ENCODE results near the gene TESK2. TPM values are rescaled to one million over a fixed set of nuclear protein-coding genes. Genes with fewer than 3 reads are reported as not detected.

TESK2 gene
- total and polyA plus RNA-seq, 4 donors: 3.8 to 8.1 (median 5.0) TPM

GRCh38 chr1:45306905-45307304, 184.1 kb downstream of the TESK2 start:
- H3K27me3 ChIP-seq (ENCODE audit: control insufficient read depth in 1 of 2, insufficient read depth in 2 of 2, low read length in 1 of 2): no peaks in the 10 kb centered on the region
- intact Hi-C loops (cut with DNase I): loop anchor here (10.0 kb wide), 2 partner anchors 102 to 472 kb away; partner anchors contain the start of gene ZSWIM5 (in 1 of the 2)
- H3K4me3 ChIP-seq (ENCODE audit: low read length in 2 of 2): no peak overlapping the region
- no peak for ATAC-seq (ENCODE audit: low FRiP score)
- no peaks in the 10 kb centered on the region for H3K36me3 ChIP-seq (ENCODE audit: control insufficient read depth in 1 of 2, insufficient read depth in 2 of 2, low read length in 1 of 2)
- H3K27ac ChIP-seq (ENCODE audit: low read depth in 1 of 2, low read length in 2 of 2): no peak overlapping the region
- no peaks in the 10 kb centered on the region for H3K4me1 ChIP-seq (ENCODE audit: control insufficient read depth in 1 of 2, insufficient read depth in 2 of 2, low read length in 2 of 2)
- DNase-seq: no peak
- WGBS, 2 donors: 79 to 82% methylated on average over 3 of the region's 3 CpGs
- H3K9me3 ChIP-seq (ENCODE audit: control insufficient read depth, low read length): no peaks in the 10 kb centered on the region

DNA sequence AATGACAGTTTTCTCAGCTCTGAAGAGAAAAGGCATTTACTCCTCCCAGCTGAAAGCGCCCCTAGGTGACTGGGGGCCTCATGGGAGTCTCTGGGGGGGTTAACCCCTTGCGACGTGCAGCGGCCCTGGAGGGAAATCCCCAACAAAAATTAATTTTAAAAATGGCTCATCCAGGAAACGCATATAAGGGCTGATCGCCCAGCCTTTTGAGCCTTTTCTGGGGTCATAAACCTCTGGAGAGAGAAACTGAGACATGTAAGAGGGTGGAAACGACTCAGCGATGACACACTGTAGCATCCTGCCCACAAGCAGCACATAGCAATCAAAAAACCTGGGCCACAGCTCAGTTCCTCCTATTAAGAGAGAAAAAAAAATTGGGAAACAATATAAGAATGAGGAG, 184.6 kb downstream of the TESK2 start:
- ATAC-seq (ENCODE audit: low FRiP score) (no peak), DNase-seq (no peak)
- no peaks in the 10 kb centered on the region for H3K36me3 ChIP-seq (ENCODE audit: control insufficient read depth in 1 of 2, insufficient read depth in 2 of 2, low read length in 1 of 2)
- H3K27me3 ChIP-seq (ENCODE audit: control insufficient read depth in 1 of 2, insufficient read depth in 2 of 2, low read length in 1 of 2): no peaks in the 10 kb centered on the region
- no peaks in the 10 kb centered on the region for H3K9me3 ChIP-seq (ENCODE audit: control insufficient read depth, low read length)
- H3K4me1 ChIP-seq (ENCODE audit: control insufficient read depth in 1 of 2, insufficient read depth in 2 of 2, low read length in 2 of 2): no peaks in the 10 kb centered on the region
- H3K4me3 ChIP-seq (ENCODE audit: low read length in 2 of 2): no peak overlapping the region
- 54 to 59% methylated on average over 8 of the region's 8 CpGs for WGBS, 2 donors
- H3K27ac ChIP-seq (ENCODE audit: low read depth in 1 of 2, low read length in 2 of 2): no peak overlapping the region
- intact Hi-C loops (cut with DNase I): loop anchor here (10.0 kb wide), 2 partner anchors 102 to 472 kb away; partner anchors contain the start of gene ZSWIM5 (in 1 of the 2)

- DNase-seq (no peak), ATAC-seq (ENCODE audit: low FRiP score) (no peak)
- WGBS, 2 donors: 80 to 83% methylated on average over 10 of the region's 10 CpGs
- intact Hi-C loops (cut with DNase I): loop anchor here (10.0 kb wide), 2 partner anchors 100 to 470 kb away; partner anchors contain the start of gene ZSWIM5 (in 1 of the 2)
- H3K27ac ChIP-seq (ENCODE audit: low read depth in 1 of 2, low read length in 2 of 2): no peak overlapping the region
- H3K9me3 ChIP-seq (ENCODE audit: control insufficient read depth, low read length): no peaks in the 10 kb centered on the region
- H3K36me3 ChIP-seq (ENCODE audit: control insufficient read depth in 1 of 2, insufficient read depth in 2 of 2, low read length in 1 of 2): no peaks in the 10 kb centered on the region
- H3K27me3 ChIP-seq (ENCODE audit: control insufficient read depth in 1 of 2, insufficient read depth in 2 of 2, low read length in 1 of 2): no peaks in the 10 kb centered on the region
- H3K4me3 ChIP-seq (ENCODE audit: low read length in 2 of 2): no peak overlapping the region
- no peaks in the 10 kb centered on the region for H3K4me1 ChIP-seq (ENCODE audit: control insufficient read depth in 1 of 2, insufficient read depth in 2 of 2, low read length in 2 of 2)
Measured at GRCh38 chr1:45305231-45305630, 185.7 kb downstream of the TESK2 start.

DNA sequence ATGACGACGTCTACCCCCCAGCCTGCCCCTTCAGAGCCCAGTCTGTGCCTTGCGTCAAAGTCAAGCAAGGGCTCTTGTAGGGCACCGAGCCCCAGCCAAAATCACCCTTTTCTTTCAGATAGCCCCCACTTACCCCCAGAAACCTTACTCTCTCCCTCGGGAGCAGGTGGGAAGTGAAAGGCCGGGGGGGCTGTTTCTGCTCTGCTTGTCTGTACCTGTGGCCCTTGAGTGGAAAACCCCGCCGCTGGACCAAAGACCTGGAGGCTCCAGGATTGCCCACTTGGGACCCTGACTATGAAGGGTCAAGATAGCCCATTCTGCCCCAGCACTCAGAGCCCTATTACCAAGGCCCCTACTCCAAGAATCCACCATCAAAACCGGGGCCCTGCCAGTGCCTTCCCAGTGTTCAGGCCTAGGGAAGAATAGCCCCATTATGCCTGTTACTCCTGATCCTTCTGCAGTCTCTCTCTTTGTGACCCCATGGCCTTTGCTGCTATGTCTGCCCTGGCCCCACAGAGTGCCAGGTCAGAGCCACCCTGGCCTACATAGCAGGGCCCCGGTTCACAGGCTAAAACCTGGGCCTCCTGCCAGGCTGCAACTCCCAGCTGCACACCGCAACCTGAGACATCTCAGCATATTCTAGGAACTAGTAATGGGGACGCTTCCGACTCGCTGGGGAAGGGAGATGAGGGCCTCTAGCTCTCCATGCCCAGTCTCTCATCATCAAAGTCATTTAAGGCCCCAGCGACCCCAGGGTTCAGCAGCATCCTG, 186.5 kb downstream of the TESK2 start:
- H3K27ac ChIP-seq (ENCODE audit: low read depth in 1 of 2, low read length in 2 of 2): peak overlapping the region in 1 of 2 donors; percentile 69
- intact Hi-C loops (cut with DNase I): loop anchor here (1.0 to 10.0 kb wide), 6 partner anchors 35 to 572 kb away; partner anchors contain the start of genes PLK3 (in 1 of the 2), PTCH2 (in 1 of the 2), RNU5D-1 (in 1 of the 2) and ZSWIM5 (in 1 of the 2)
- H3K27me3 ChIP-seq (ENCODE audit: control insufficient read depth in 1 of 2, insufficient read depth in 2 of 2, low read length in 1 of 2): no peaks in the 10 kb centered on the region
- no peaks in the 10 kb centered on the region for H3K36me3 ChIP-seq (ENCODE audit: control insufficient read depth in 1 of 2, insufficient read depth in 2 of 2, low read length in 1 of 2)
- no peak for ATAC-seq (ENCODE audit: low FRiP score)
- peak; percentile 47 to 77 for DNase-seq
- H3K4me3 ChIP-seq (ENCODE audit: low read length in 2 of 2): peak overlapping the region in 1 of 2 donors; percentile 62
- H3K4me1 ChIP-seq (ENCODE audit: control insufficient read depth in 1 of 2, insufficient read depth in 2 of 2, low read length in 2 of 2): no peaks in the 10 kb centered on the region
- WGBS, 2 donors: 48 to 51% methylated on average over 15 of the region's 15 CpGs
- H3K9me3 ChIP-seq (ENCODE audit: control insufficient read depth, low read length): no peaks in the 10 kb centered on the region

DNA sequence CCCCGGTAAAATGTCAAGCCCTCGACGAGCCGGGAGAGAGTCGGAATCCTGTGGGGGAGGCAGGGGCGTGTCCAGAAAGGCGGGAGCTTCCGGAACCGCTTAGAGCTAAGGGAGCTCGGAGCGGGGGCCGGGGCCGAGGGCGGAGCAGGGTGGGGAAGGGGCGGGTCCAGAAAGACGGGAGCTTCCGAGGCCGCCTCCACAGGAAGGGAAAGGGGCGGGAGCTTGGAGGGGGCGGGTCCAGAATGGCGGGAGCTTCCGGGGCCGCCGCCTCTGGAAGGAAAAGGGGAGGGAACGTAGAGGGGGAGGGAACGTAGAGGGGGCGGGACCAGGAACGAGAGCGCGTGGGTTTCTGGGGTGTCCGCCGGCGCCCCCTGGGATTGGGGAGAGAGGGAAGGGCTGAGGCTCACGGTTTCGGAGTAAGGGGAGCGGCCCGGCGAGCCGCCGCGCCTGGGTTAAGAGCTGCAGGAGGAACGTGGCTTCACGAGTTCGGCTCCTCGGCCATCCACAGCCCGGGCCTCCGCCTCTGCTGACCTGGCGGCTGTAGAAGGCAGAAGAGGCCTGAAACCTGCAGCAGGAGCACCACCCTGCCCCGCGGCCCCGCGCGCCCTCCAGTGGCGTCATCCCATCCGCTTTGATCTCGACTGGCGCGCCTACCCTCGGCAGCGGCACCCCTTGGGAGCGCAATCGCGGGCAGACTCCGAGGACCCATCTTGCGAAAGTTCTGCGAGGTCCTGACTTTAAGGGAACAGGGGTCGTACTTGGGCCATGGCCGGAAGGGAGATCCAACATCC, 187.2 kb downstream of the TESK2 start:
- intact Hi-C loops (cut with DNase I): loop anchor here (1.0 to 10.0 kb wide), 8 partner anchors 36 to 571 kb away; partner anchors contain the start of genes PLK3 (in 1 of the 2), PTCH2 (in 1 of the 2), RNU5D-1 (in 1 of the 2) and TESK2 (in 1 of the 2)
- Histone ChIP-seq H3K27me3 (ENCODE audit: control insufficient read depth in 1 of 2, insufficient read depth in 2 of 2, low read length in 1 of 2) (no peaks in the 10 kb centered on the region), H3K9me3 (ENCODE audit: control insufficient read depth, low read length) (no peaks in the 10 kb centered on the region), H3K36me3 (ENCODE audit: control insufficient read depth in 1 of 2, insufficient read depth in 2 of 2, low read length in 1 of 2) (no peaks in the 10 kb centered on the region), H3K4me3 (ENCODE audit: low read length in 2 of 2) (peak overlapping the region; percentile 33 to 62), H3K27ac (ENCODE audit: low read depth in 1 of 2, low read length in 2 of 2) (peak overlapping the region in 1 of 2 donors; percentile 69), H3K4me1 (ENCODE audit: control insufficient read depth in 1 of 2, insufficient read depth in 2 of 2, low read length in 2 of 2) (no peaks in the 10 kb centered on the region)
- peak; percentile 99 to 100 for DNase-seq
- WGBS, 2 donors: 0 to 1% methylated on average over 56 to 68 of the region's 68 CpGs
- ATAC-seq (ENCODE audit: low FRiP score): peak; percentile 97

DNA sequence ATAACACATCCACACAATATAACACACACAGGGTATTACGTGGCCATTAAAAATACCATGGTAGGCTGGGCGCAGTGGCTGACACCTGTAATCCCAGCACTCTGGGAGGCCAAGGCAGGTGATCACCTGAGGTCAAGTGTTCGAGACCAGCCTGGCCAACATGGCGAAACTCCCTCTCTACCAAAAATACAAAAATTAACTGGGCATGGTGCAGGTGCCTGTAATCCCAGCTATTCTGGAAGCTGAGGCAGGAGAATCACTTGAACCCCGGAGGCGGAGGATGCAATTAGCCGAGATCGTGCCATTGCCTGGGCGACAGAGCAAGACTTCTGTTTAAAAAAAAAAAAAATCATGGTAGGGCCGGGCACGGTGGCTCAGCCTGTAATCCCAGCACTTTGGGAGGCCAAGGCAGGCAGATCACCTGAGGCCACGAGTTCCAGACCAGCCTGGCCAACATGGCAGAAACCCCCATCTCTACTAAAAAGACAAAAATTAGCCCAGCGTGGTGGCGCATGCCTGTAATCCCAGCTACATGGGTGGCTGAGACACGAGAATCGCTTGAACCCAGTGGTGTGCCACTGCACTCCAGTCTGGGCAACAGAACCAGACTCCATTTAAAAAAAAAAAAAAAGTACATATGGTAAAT, 188.3 kb downstream of the TESK2 start:
- Histone ChIP-seq H3K27ac (ENCODE audit: low read depth in 1 of 2, low read length in 2 of 2) (no peak overlapping the region), H3K36me3 (ENCODE audit: control insufficient read depth in 1 of 2, insufficient read depth in 2 of 2, low read length in 1 of 2) (no peaks in the 10 kb centered on the region), H3K27me3 (ENCODE audit: control insufficient read depth in 1 of 2, insufficient read depth in 2 of 2, low read length in 1 of 2) (no peaks in the 10 kb centered on the region), H3K4me1 (ENCODE audit: control insufficient read depth in 1 of 2, insufficient read depth in 2 of 2, low read length in 2 of 2) (no peaks in the 10 kb centered on the region), H3K9me3 (ENCODE audit: control insufficient read depth, low read length) (no peaks in the 10 kb centered on the region), H3K4me3 (ENCODE audit: low read length in 2 of 2) (peak overlapping the region in 1 of 2 donors; percentile 50)
- WGBS, 2 donors: 84 to 87% methylated on average over 16 of the region's 16 CpGs
- intact Hi-C loops (cut with DNase I): loop anchor here (1.0 to 10.0 kb wide), 7 partner anchors 98 to 570 kb away; partner anchors contain the start of genes PLK3 (in 1 of the 2), PTCH2 (in 1 of the 2), RNU5D-1 (in 1 of the 2) and TESK2 (in 1 of the 2)
- DNase-seq: no peak
- ATAC-seq (ENCODE audit: low FRiP score): no peak

GRCh38 chr1:45300669-45300997, 190.3 kb downstream of the TESK2 start:
- Histone ChIP-seq H3K4me1 (ENCODE audit: control insufficient read depth in 1 of 2, insufficient read depth in 2 of 2, low read length in 2 of 2) (no peaks in the 10 kb centered on the region), H3K36me3 (ENCODE audit: control insufficient read depth in 1 of 2, insufficient read depth in 2 of 2, low read length in 1 of 2) (no peaks in the 10 kb centered on the region), H3K27me3 (ENCODE audit: control insufficient read depth in 1 of 2, insufficient read depth in 2 of 2, low read length in 1 of 2) (no peaks in the 10 kb centered on the region), H3K9me3 (ENCODE audit: control insufficient read depth, low read length) (no peaks in the 10 kb centered on the region), H3K27ac (ENCODE audit: low read depth in 1 of 2, low read length in 2 of 2) (no peak overlapping the region), H3K4me3 (ENCODE audit: low read length in 2 of 2) (no peak overlapping the region)
- no peak for DNase-seq
- ATAC-seq (ENCODE audit: low FRiP score): no peak
- 57 to 66% methylated on average over 2 of the region's 2 CpGs for WGBS, 2 donors
- intact Hi-C loops (cut with DNase I): loop anchor here (1.0 to 10.0 kb wide), 6 partner anchors 96 to 568 kb away; partner anchors contain the start of genes PLK3 (in 1 of the 2), PTCH2 (in 1 of the 2), RNU5D-1 (in 1 of the 2) and ZSWIM5 (in 1 of the 2)

All from aorta (tissue), 5 donors.